PC-3 (cell line): ENCODE measurements around the gene MPND.

Source experiments
- EZH2 ChIP-seq: fragments of 300-600 bp; sonication (generic); IDR thresholded peaks from one replicate; pipeline ENCODE4 v1.6.1; 2017; ENCODE audit warnings: antibody characterized with exemption, mild to moderate bottlenecking, low read length; ENCODE audit not compliant: unreplicated experiment
- EZH2phosphoT487 ChIP-seq: fragments of 300-600 bp; sonication (generic); IDR thresholded peaks from 2 replicates; pipeline ENCODE4 v1.6.1; 2018; ENCODE audit warnings: mild to moderate bottlenecking, antibody characterized with exemption, low read length, borderline replicate concordance
- TF ChIP-seq, protein P1 (sequence below): fragments of 300-600 bp; sonication (generic); conservative IDR thresholded peaks from 2 replicates; pipeline ENCODE4 v1.5.1; 2017; ENCODE audit warnings: antibody characterized with exemption, low read depth, mild to moderate bottlenecking, low read length

- TF ChIP-seq, protein P1, sequence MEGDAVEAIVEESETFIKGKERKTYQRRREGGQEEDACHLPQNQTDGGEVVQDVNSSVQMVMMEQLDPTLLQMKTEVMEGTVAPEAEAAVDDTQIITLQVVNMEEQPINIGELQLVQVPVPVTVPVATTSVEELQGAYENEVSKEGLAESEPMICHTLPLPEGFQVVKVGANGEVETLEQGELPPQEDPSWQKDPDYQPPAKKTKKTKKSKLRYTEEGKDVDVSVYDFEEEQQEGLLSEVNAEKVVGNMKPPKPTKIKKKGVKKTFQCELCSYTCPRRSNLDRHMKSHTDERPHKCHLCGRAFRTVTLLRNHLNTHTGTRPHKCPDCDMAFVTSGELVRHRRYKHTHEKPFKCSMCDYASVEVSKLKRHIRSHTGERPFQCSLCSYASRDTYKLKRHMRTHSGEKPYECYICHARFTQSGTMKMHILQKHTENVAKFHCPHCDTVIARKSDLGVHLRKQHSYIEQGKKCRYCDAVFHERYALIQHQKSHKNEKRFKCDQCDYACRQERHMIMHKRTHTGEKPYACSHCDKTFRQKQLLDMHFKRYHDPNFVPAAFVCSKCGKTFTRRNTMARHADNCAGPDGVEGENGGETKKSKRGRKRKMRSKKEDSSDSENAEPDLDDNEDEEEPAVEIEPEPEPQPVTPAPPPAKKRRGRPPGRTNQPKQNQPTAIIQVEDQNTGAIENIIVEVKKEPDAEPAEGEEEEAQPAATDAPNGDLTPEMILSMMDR = no peak
- TF ChIP-seq EZH2 (no peak), EZH2phosphoT487 (peak; percentile 34; the same call in 1 of the 2 replicates)
Measured at GRCh38 chr19:4374498-4375163, 31.3 kb downstream of the MPND start.
